SKM-1 (cell line): ENCODE results near the gene TEX2.

ENCODE experiments used
- DNase-seq: peaks from one replicate; lab custom pipeline; 2025; ENCODE audit not compliant: unreplicated experiment; lab: John Stamatoyannopoulos, UW

Gene TEX2

GRCh38 chr17:64269687-64270649 is 6.9 kb upstream of the TEX2 start:
- DNase-seq: no peak

- no peak for DNase-seq
These were observed 1.8 kb upstream of the TEX2 start for GRCh38 chr17:64264891-64265290.

GRCh38 chr17:64262198-64262999 is 661 bp downstream of the TEX2 start:
- no peak for DNase-seq

- DNase-seq: no peak
These were observed 1.5 kb downstream of the TEX2 start for GRCh38 chr17:64261417-64262145.

GRCh38 chr17:64260886-64261285 is 2.2 kb downstream of the TEX2 start:
- DNase-seq: no peak

GRCh38 chr17:64259922-64260321 is 3.1 kb downstream of the TEX2 start:
- DNase-seq: no peak

GRCh38 chr17:64259426-64259825 is 3.6 kb downstream of the TEX2 start:
- DNase-seq: no peak

- DNase-seq: no peak
These were observed 5.9 kb downstream of the TEX2 start for GRCh38 chr17:64256913-64257807.

- DNase-seq: no peak
These were observed 7.3 kb downstream of the TEX2 start for GRCh38 chr17:64255764-64256163.

GRCh38 chr17:64254755-64255154 is 8.3 kb downstream of the TEX2 start:
- DNase-seq: no peak

- no peak for DNase-seq
These were observed 9.6 kb downstream of the TEX2 start for GRCh38 chr17:64253470-64253869.

GRCh38 chr17:64252831-64253230 is 10.2 kb downstream of the TEX2 start:
- no peak for DNase-seq

GRCh38 chr17:64250233-64250835 is 12.7 kb downstream of the TEX2 start:
- DNase-seq: no peak

- no peak for DNase-seq
These were observed 15.2 kb downstream of the TEX2 start for GRCh38 chr17:64247836-64248235.

- DNase-seq: no peak
These were observed 17.6 kb downstream of the TEX2 start for GRCh38 chr17:64245218-64246145.

- no peak for DNase-seq
These were observed 18.9 kb downstream of the TEX2 start for GRCh38 chr17:64244165-64244564.

GRCh38 chr17:64243340-64243739 is 19.7 kb downstream of the TEX2 start:
- no peak for DNase-seq

GRCh38 chr17:64242633-64243032 is 20.4 kb downstream of the TEX2 start:
- DNase-seq: no peak
